HG02571 (cell line): ENCODE results near the gene COL17A1.

Experiments used
- ATAC-seq: cut with Tn5 transposase; IDR thresholded peaks from one replicate; pipeline ENCODE4 v1.9.1; 2021; ENCODE audit warnings: mild to moderate bottlenecking, moderate library complexity; ENCODE audit not compliant: unreplicated experiment

Gene COL17A1

GRCh38 chr10:104034401-104035193 lies 51.1 kb downstream of the COL17A1 start:
- ATAC-seq: no peak

DNA sequence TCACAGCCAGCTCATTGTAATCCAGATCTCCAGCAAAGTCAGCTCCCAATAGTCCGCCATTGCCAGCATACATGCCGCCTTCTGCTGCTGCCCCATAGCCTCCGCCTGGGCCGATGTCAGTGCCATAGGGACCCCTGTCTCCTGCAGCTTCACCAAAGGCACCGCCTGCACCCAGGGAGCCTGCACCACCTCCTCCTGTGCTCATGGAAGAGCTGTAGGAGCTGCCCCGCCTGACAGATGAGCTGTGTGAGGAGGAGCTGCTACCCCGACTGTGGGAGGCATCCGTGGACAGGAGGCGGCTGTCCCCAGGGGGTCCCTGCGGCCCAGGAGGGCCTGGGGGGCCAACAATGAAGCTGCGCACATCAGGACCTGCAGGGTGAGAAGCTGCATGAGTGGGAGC lies 51.7 kb downstream of the COL17A1 start:
- no peak for ATAC-seq

GRCh38 chr10:104033401-104033930 lies 52.2 kb downstream of the COL17A1 start:
- ATAC-seq: no peak

DNA sequence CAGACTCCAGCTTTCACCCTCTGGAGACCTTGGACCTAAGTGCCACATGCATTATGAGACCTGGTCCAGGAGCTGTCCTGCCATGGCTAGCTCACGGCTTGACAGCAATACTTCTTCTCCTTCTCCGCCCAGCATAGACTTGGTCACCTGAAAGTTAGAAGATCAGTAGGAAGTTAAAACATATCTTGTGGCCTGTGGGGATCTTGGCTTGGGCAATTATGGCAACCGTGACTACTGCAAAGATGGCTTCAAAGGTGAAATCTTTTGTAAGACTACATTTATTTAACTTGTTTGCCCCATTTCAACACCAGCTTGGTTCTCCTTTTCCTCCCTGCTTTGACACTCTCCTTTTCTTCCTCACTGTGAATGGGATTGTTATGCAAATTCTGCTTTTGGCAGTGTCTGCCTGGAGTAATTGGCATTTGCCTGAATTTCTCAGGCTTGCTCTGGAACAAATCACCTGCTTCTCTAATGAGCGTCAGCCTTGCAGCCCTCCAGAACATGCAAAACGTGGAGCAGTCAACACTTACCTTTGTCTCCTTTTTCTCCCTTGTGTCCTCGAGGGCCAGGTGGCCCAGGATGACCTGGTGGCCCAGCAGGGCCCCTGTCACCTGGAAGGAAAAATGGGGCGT lies 53.4 kb downstream of the COL17A1 start:
- no peak for ATAC-seq

- ATAC-seq: no peak
Measured at GRCh38 chr10:104031631-104032030, 54.0 kb downstream of the COL17A1 start.

DNA sequence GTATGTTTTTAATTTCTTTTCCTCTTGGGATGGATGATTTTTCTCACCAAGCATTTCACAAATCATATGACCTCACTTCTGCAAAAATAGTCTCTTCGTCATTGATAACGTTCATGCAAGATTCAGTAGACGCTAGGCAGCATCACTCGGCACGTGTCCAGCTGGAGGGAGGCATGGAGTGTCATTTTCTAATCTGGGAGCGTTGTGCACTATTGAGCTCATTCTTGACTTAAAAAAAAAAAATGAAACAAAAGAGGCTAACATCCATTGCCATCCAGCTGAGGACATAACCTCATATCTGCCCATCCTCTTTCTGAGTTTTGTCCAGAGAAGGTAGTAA lies 56.2 kb downstream of the COL17A1 start:
- ATAC-seq: no peak

GRCh38 chr10:104028823-104029520 lies 56.7 kb downstream of the COL17A1 start:
- ATAC-seq: no peak

GRCh38 chr10:104028146-104028545 lies 57.5 kb downstream of the COL17A1 start:
- no peak for ATAC-seq

GRCh38 chr10:104026762-104027161 lies 58.9 kb downstream of the COL17A1 start:
- ATAC-seq: no peak

GRCh38 chr10:104025524-104025923 lies 60.2 kb downstream of the COL17A1 start:
- ATAC-seq: no peak

DNA sequence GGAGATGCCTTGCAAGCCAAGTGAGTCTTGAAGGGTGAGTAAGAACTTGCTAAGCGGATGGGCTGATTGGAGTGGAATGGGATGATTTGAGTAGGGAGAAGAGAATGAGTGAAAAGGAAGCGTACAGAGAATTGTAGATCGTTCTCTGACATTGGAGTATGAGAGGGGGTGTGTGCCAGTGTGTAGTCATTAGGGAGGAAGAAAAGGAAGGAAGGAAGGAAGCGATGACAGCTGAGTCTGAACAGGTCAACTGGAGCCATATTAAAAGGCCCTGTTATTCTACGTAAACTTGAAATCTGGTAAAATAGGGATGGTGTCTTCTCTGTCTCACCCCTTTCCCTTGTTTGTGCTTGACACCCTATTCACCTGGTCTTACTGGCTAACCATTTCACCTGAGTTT lies 63.7 kb downstream of the COL17A1 start:
- ATAC-seq: no peak

- ATAC-seq: no peak
Measured at GRCh38 chr10:104021246-104021645, 64.4 kb downstream of the COL17A1 start.

DNA sequence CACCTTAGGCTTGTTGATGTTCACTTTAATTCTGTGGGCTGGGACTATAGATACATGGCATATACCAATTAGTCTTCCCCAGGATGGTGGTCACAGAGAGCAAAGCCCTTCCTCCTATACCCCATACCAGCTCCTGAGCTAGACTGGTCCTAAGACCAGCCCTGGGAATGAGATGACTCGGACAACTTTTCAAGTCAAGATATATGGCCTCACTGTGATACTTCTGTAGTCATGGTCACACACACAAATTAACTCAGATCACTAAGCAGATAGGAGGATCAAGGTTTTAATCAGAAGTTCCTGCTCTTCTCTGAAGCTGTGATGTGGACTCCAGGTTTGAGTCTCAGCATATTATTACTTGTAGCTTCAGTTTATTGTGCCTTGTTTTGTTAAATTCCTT lies 65.7 kb downstream of the COL17A1 start:
- ATAC-seq: no peak

DNA sequence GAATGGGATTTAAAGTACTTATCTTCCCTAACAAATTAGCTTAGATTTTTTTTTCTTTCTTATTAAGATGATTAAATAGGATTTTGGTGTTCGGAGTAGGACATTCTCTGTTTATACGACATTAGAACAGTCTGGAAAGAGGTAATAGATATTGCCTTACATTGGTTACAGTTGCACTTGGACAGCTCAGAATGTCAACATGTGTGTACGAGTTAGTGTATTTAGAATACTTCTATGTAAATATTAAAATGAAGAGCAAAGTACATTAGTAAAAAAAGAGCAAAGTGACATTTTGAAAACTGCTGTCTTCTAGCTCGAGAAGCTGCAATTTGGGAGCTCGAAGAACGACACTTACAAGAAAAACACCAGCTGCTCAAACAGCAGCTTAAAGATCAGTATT lies 67.2 kb downstream of the COL17A1 start:
- no peak for ATAC-seq

DNA sequence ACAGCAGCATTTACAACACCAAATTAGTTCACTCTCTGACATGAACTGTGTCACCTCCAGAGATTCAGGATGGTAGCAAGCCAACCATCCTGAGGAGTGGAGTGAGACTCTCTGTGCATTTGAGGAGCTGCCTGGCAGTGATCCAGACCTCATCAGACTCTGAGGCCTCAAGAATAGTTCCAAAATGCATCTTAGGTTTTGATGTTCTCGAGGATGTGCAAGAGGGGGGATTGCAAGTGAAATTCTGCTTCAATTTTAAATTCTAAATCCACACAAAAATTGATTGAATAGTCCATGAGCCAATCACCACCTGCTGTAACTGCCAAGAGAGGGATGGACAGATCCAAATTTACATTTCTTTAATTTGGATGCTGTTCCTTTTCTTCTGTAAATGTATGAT lies 69.0 kb downstream of the COL17A1 start:
- ATAC-seq: no peak

GRCh38 chr10:104014176-104014575 lies 71.5 kb downstream of the COL17A1 start:
- ATAC-seq: no peak

GRCh38 chr10:104013489-104013888 lies 72.2 kb downstream of the COL17A1 start:
- ATAC-seq: no peak

GRCh38 chr10:104011904-104012303 lies 73.8 kb downstream of the COL17A1 start:
- ATAC-seq: no peak

DNA sequence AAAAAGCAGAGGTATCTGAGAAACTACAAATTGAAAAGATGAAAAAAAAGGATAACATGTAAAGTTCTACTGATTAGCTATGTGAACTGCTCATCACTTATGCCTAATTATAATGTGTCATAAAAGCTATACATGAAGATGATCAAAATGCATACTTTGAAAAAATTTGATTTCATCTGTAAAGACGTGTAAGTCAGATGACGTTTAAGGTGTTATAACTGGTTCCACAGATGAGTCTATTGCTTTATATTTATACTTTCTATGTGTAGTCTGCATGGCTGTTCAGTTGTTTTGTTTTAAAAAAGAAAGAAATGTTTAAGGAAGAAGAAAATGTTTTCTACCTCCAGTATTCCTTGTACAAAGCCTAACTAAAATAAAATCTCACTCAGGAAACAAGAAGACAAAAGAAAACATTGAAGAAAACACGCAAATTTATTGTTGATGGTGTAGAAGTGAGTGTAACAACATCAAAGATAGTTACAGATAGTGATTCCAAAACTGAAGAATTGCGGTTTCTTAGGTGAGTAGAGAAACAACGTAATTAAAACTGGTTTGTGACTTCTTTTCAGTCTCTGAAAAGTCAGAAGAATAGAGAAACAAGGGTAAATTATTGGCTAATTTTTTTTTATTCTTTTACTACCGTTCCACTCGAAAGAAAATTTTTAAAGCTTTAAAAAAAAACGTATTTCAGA lies 80.4 kb downstream of the COL17A1 start:
- ATAC-seq: no peak

GRCh38 chr10:104002911-104003310 lies 82.8 kb downstream of the COL17A1 start:
- no peak for ATAC-seq

DNA sequence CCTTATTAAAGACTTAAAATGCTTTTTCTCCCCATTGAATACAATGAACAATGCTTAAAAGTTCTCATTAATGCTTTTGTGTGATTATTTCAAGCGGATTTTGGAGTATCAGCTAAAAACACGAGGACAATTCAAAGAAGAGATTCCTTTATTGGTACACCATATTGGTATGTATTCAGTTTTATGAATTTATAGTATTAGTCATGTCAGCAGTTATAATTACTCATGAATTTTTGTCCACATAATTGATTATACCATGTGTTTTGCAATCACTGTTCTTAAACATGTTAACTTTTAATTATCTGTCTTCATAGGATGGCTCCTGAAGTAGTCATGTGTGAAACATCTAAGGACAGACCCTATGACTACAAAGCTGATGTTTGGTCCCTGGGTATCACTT lies 86.9 kb downstream of the COL17A1 start:
- ATAC-seq: no peak
